GM12878 (cell line): Measurements from ENCODE around the gene PSMF1. TPM values are rescaled to one million over a fixed set of nuclear protein-coding genes. Genes with fewer than 3 reads are reported as not detected.

Source experiments
- ATAC-seq: fragments of 200-7000 bp; cut with Tn5 transposase; 3 replicates; pipeline ENCODE4 v1.9.1; 2020; ENCODE audit warnings: mild to moderate bottlenecking, moderate library complexity
- BruUV-seq: library from RNA; stranded (reverse); fragments of 400-500 nt; replicated peaks from 2 replicates; lab custom pipeline; 2021; lab: Mats Ljungman, UMichigan
- CTCF ChIA-PET: fragments of 300-600 bp; sonication (Branson Sonifier 250); formaldehyde crosslinking; extraction: SDS; loops from one replicate; lab custom pipeline; 2021; ENCODE audit warnings: inconsistent platforms; lab: Yijun Ruan, JAX
- POLR2A ChIA-PET: fragments of 350-600 bp; formaldehyde crosslinking; extraction: SDS; loops from one replicate; lab custom pipeline; 2021; ENCODE audit warnings: inconsistent platforms; lab: Charles Lee
- RAD21 ChIA-PET: fragments of 300-600 bp; sonication (Branson Sonifier 250); formaldehyde crosslinking; loops from one replicate; lab custom pipeline; 2023; ENCODE audit warnings: antibody characterized with exemption; ENCODE audit not compliant: unreplicated experiment; lab: Charles Lee
- SMC1A ChIA-PET: fragments of 300-600 bp; sonication (Branson Sonifier 250); formaldehyde crosslinking; loops from one replicate; lab custom pipeline; 2023; ENCODE audit not compliant: unreplicated experiment, uncharacterized antibody; lab: Charles Lee
- DNase-seq: peaks from one replicate; pipeline ENCODE4 v3.0.0-alpha.2; 2011; ENCODE audit warnings: low read depth, low spot score
- FAIRE-seq: peaks from 3 replicates; lab custom pipeline; 2011; peaks lifted over from hg19 to GRCh38; lab: Jason Lieb, UNC
- H2AFZ ChIP-seq: 2 replicates; pipeline ENCODE4 v1.6.0; 2011; ENCODE audit warnings: low read depth, low read length, control low read depth; ENCODE audit not compliant: control insufficient read depth
- H3K27ac ChIP-seq: 2 replicates; pipeline ENCODE4 v1.5.1; 2011; ENCODE audit warnings: control low read depth; ENCODE audit not compliant: control insufficient read depth, insufficient read depth
- H3K27me3 ChIP-seq, 2 experiments: replicated peaks in 1 of 2; 2 replicates each; pipeline versions ENCODE4 v1.6.0 to v1.6.1; 2011; ENCODE audit warnings: low read length in 1 of 2; ENCODE audit not compliant: control insufficient read depth in 2 of 2, insufficient read depth in 2 of 2
- H3K36me3 ChIP-seq, 2 experiments: 2 replicates each; pipeline ENCODE4 v1.5.1; 2011; ENCODE audit warnings: low read length in 1 of 2; ENCODE audit not compliant: control insufficient read depth in 2 of 2, insufficient read depth in 2 of 2
- H3K4me1 ChIP-seq: 2 replicates; pipeline ENCODE4 v1.6.1; 2011; ENCODE audit warnings: mild to moderate bottlenecking, low read length, moderate library complexity, mixed read lengths; ENCODE audit not compliant: control insufficient read depth, insufficient read depth
- H3K4me2 ChIP-seq: 2 replicates; pipeline ENCODE4 v1.6.0; 2011; ENCODE audit warnings: control low read depth; ENCODE audit not compliant: control insufficient read depth, insufficient read depth
- H3K4me3 ChIP-seq: fragments of 200-600 bp; sonication (generic); 2 replicates; pipeline ENCODE4 v1.5.1; 2016
- H3K79me2 ChIP-seq: 2 replicates; pipeline ENCODE4 v1.6.0; 2011; ENCODE audit warnings: low read length; ENCODE audit not compliant: control insufficient read depth, insufficient read depth
- H3K9ac ChIP-seq: 2 replicates; pipeline ENCODE4 v1.8.0; 2011; ENCODE audit warnings: low read length, control low read depth, mixed read lengths; ENCODE audit not compliant: control insufficient read depth, insufficient read depth
- H3K9me3 ChIP-seq: replicated peaks from 3 replicates; pipeline ENCODE4 v1.5.1; 2011; ENCODE audit warnings: mild to moderate bottlenecking, low read length; ENCODE audit not compliant: control insufficient read depth, insufficient read depth
- H4K20me1 ChIP-seq: 2 replicates; pipeline ENCODE4 v1.6.0; 2011; ENCODE audit not compliant: control insufficient read depth, insufficient read depth
- BCL11A ChIP-seq: IDR thresholded peaks from 2 replicates; pipeline ENCODE4 v1.6.1; 2011; ENCODE audit warnings: low read depth, low read length
- ELK1 ChIP-seq: IDR thresholded peaks from 2 replicates; pipeline ENCODE4 v1.6.1; 2012; ENCODE audit warnings: low read depth, low read length, improper control_type of control experiment
- MTA3 ChIP-seq: IDR thresholded peaks from 2 replicates; pipeline ENCODE4 v1.6.1; 2012; ENCODE audit warnings: low read length, inconsistent platforms, borderline replicate concordance
- NFYA ChIP-seq: IDR thresholded peaks from 2 replicates; pipeline ENCODE4 v1.6.1; 2011; ENCODE audit warnings: low read depth, mild to moderate bottlenecking, low read length, improper control_type of control experiment, borderline replicate concordance
- NFYB ChIP-seq: IDR thresholded peaks from 2 replicates; pipeline ENCODE4 v1.6.1; 2011; ENCODE audit warnings: low read depth, mild to moderate bottlenecking, low read length, improper control_type of control experiment, moderate library complexity; ENCODE audit not compliant: insufficient read depth
- PML ChIP-seq: IDR thresholded peaks from 2 replicates; pipeline ENCODE4 v1.6.1; 2012; ENCODE audit warnings: low read length, inconsistent platforms
- SREBF2 ChIP-seq: IDR thresholded peaks from 2 replicates; pipeline ENCODE4 v1.6.1; 2012; ENCODE audit warnings: mild to moderate bottlenecking, low read length
- WRNIP1 ChIP-seq: IDR thresholded peaks from 2 replicates; pipeline ENCODE4 v1.6.1; 2011; ENCODE audit warnings: low read depth, low read length, improper control_type of control experiment, borderline replicate concordance
- WGBS: methylation state at CpG from one replicate; pipeline ENCODE4 v1.1.6; 2016; ENCODE audit warnings: low lambda C conversion rate; ENCODE audit not compliant: insufficient replicate concordance, insufficient coverage; ENCODE audit errors: missing lambda C conversion rate; 5-methylcytosine and 5-hydroxymethylcytosine counted together
- in situ Hi-C: fragments of 300-500 bp; cut with MboI; formaldehyde crosslinking; loops from 9 replicates; pipeline ENCODE4 v1.14.3; 2018; ENCODE audit warnings: mixed read lengths
- intact Hi-C: fragments of 100-400 bp; cut with micrococcal nuclease; formaldehyde crosslinking; loops from one replicate; pipeline ENCODE4 v1.14.2; 2022; ENCODE audit not compliant: unreplicated experiment
- polyA plus RNA-seq, 11 experiments: library from polyadenylated mRNA; depleted of rRNA in 4 of 11; unstranded in 6 of 11; stranded (reverse) in 5 of 11; fragments of >200 nt; fragmentation: Nextera tagmentation in 4 of 11; fragmentation: Illumina TruSeq in 1 of 11; extraction: Ambion mirVana in 4 of 11; extraction: Trizol in 1 of 11; gene quantifications; 1 replicate in 1 of 11; 2 replicates in 10 of 11; pipeline versions ENCODE4 v1.2.1 to v1.2.3, GENCODE V29; 2011 to 2016; ENCODE audit warnings: inconsistent platforms in 2 of 11, missing spikeins in 2 of 11, low read depth in 1 of 11
- total RNA-seq, 4 experiments: library from RNA; depleted of rRNA in 3 of 4; stranded (reverse); fragments of >200 nt in 3 of 4; fragmentation: Illumina TruSeq in 1 of 4; extraction: Trizol in 1 of 4; gene quantifications; 2 replicates each; pipeline versions ENCODE4 v1.2.1 to v1.2.3, GENCODE V29; 2013 to 2021

PSMF1 gene
- total and polyA plus RNA-seq, 10 of the 15 experiments (the other 5 are each of a cell fraction or from before 2014, with no cell fraction given) = 14.2 to 173 (median 40.6) TPM

- ChIA-PET SMC1A (no interaction called here), RAD21 (no interaction called here), POLR2A (no interaction called here), CTCF (interaction anchor here (0.8 kb wide), 1 partner anchor 14 kb away, joined by 3 read pairs; no protein-coding TSS in a partner anchor)
- no peak overlapping the region for H3K4me3 ChIP-seq
- WGBS = 11% methylated on average over 7 of the region's 7 CpGs
- no peak for TF ChIP-seq NFYB
- TF ChIP-seq BCL11A = no peak
- no peak for TF ChIP-seq SREBF2
- TF ChIP-seq PML = no peak
- no peak for TF ChIP-seq NFYA
- no peak for TF ChIP-seq MTA3
- TF ChIP-seq WRNIP1 = no peak
- no peak for TF ChIP-seq ELK1
- H3K27me3 ChIP-seq = no peaks in the 10 kb centered on the region; a peak in 2 of 4 replicates
- FAIRE-seq = no peak
- no peak overlapping the region for H3K27ac ChIP-seq
- intact Hi-C loops = no loop called here
- no peaks in the 10 kb centered on the region for H3K9me3 ChIP-seq
- BruUV-seq = no TSS peak
- H3K79me2 ChIP-seq = no peaks in the 10 kb centered on the region
- no peak for ATAC-seq
- in situ Hi-C loops = no loop called here
- no peaks in the 10 kb centered on the region for H4K20me1 ChIP-seq
- H3K4me1 ChIP-seq = no peaks in the 10 kb centered on the region
- no peaks in the 10 kb centered on the region for H3K36me3 ChIP-seq
- DNase-seq = no peak
- no peak overlapping the region for H3K9ac ChIP-seq
- no peak overlapping the region for H2AFZ ChIP-seq
- H3K4me2 ChIP-seq = no peak overlapping the region
These were observed 80.9 kb downstream of the PSMF1 start for GRCh38 chr20:1199212-1199873.
